NCI-H524 (cell line): ENCODE results near the gene CAMK2N1.
"Not testable (repeated sequence)": the region's sequence is repeated elsewhere in the genome, so short reads cannot be mapped to it uniquely, and the experiment has no call there.

Experiments
- DNase-seq, 2 experiments: peaks; one replicate each; lab custom pipeline; 2025; lab: John Stamatoyannopoulos, UW

Gene CAMK2N1

DNA sequence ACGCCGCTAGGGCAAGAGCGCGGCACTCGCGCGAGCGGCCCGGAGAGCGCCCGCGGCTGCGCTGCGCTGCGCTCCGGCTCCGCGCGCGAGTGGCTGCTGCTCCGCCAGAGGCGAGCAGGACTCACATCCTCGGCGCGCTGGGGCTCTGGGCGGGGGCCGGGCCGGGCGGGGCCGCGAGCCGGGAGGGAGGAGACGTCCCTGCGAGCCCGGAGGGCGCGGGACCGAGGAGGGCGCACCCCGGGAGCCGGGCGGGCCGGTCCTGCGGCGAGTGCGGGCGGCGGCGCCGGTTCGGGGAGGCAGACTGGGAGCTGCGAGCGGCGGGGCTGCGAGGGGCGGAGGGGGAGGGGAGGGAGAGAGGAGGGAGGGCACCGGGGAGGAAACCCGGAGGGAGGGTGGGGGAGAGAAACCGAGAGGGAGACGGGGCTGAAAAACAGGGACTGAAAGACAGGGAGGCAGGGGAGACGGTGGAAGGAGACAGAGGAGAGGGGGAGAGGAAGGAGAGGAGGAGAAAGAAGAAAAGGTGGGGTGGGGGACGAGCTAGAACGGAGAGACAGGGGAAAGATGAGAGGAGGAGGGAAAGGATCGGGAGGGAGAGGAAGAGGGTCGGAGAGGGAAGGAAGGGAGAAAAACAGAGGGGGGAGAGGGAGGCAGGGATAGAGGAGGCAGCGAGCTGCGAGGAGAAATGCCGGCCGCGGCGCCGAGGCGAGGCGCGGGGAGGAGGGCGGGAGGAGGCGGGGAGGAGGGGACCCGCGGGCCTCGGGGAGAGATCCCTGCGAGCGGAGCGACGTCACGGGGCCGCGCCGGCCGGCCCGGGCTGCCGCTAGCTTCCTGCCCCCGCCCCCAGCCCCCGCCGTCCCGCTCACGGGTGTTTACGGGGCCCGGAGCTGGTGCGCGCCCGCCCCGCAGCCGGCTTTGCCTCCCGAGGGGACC, at the start of gene CAMK2N1:
Gene CAMK2N1, minus strand, starts transcription at position 684 of the 930 bp plus-strand sequence. CDS start 831 bp downstream, outside the sequence.
- peak; percentile 42 for DNase-seq

GRCh38 chr1:20534659-20535417, 48.8 kb upstream of the CAMK2N1 start:
- DNase-seq, result no peak

DNA sequence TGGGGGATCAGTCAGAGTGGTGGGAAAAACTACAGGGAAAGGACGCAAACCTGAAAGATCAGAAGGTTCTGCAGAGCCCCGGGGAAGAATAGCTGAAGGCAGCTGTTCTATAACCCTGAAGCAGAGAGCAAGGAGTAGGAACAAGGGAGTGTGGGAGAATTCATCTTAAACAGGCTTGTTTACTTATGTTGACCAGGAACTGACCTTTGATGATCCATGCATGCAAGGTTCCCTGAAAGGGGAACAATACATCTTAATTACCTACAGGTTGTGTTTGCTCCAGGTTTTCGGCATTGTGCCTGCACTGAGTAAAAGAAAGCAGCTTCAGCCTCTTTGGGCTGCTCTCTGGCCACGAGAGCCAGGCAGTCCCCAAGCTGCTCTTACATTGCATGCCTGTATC, 47.6 kb upstream of the CAMK2N1 start:
- no peak for DNase-seq

GRCh38 chr1:20530901-20531300, 44.9 kb upstream of the CAMK2N1 start:
- DNase-seq, result no peak

GRCh38 chr1:20530306-20530705, 44.3 kb upstream of the CAMK2N1 start:
- DNase-seq, result no peak

DNA sequence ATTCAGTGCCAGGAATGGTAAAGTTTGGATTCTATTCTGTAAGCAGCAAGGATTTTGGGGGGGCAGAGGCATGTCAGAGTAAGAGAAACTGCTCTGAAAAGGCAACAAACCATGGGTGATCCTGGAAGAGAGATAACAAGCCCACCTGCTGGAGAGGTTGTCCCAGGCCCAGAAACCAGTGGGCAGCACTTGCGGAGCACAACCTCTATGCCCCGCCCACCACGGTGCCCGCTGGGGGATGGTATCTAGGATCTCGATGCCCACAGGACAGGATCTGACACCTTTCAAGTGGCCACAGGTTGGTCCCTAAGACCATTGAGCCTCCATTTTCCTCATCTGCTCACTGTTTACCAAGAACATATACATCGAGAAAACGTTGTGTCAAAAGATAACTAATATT, 42.2 kb upstream of the CAMK2N1 start:
- DNase-seq, result no peak

DNA sequence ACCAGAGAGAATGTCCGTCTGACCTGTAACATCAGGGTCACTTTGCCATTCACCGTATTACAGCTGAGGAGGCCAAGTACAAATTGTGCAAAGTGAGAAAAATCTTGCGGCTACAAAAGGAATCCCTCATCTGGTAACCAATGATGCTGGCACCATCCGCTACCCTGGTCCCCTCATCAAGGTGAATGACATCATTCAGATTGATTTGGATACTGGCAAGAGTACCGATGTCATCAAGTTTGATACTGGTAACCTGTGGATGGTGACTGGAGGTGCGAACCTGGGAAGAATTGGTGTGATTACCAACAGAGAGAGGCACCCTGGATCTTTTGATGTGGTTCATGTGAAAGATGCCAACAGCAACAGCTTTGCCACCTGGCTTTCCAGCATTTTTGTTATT, 40.3 kb upstream of the CAMK2N1 start:
- DNase-seq, result no peak

DNA sequence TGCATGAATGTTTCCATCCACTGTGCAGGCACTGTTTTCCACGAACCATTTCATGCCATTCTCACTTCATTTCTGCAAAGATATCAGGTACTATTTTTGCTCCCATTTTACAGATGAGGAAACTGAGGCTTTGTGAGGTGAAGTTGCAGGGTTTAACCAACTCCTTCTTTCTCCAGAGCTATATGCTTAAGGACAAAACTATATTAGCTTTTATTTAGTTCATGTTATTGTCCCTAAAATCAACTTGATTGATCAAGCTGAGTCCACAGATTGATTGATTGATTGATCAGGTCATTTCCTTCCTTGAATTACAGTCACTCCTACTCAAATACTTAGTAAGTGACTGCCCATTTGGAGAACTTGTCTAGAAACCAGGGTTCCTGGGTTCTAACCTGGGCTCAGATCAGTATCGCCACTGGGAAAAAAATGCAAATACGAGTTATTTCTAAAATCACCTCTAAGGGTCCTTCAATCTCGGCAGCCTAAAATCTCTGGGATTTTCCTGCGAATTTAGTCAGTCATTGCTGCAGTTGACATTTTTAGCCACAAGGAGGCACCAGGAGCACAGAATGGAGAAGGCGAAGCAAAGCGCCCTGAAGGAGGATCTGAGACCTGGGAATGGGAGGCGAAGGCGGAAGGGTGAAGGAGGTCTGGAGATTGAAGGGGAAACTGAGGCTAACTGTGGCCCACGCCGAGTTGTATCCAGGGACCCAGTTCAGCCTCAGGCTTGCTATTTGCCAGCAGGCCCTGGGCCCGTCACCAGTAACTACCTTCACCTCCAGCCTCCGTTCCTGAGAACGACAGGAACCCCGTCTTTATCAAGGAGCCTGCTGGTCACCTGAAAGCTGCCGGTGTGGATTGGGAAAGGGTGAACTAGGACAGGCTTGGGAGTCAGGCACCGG, 36.2 kb upstream of the CAMK2N1 start:
- DNase-seq, result peak; percentile 80 to 81

DNA sequence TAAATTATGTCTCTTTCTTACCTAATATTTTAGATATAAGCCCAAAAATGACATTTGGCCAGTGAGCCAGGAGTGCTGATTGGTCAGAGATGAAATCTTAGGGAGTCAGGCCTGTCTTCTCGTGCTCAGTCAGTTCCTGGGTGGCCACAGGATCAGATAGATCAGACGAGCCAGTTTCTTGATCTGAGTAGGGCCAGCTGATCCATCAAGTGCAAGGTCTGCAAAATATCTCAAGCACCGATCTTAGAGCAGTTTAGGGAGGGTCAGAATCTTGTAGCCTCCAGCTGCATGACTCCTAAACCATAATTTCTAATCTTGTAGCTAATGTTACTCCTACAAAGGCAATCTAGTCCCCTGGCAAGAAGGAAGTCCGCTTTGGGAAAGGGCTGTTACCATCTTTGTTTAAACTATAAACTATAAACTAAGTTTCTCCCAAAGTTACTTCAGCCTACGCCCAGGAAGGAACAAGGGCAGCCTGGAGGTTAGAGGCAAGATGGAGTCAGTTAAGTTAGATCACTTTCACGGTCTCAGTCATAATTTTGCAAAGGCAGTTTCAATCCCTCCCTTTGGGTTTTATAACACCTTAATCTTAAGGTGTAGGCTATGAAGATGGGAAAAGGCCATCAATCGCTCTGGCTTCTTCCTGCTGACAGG, 33.7 kb upstream of the CAMK2N1 start:
- DNase-seq, result not testable (repeated sequence)

DNA sequence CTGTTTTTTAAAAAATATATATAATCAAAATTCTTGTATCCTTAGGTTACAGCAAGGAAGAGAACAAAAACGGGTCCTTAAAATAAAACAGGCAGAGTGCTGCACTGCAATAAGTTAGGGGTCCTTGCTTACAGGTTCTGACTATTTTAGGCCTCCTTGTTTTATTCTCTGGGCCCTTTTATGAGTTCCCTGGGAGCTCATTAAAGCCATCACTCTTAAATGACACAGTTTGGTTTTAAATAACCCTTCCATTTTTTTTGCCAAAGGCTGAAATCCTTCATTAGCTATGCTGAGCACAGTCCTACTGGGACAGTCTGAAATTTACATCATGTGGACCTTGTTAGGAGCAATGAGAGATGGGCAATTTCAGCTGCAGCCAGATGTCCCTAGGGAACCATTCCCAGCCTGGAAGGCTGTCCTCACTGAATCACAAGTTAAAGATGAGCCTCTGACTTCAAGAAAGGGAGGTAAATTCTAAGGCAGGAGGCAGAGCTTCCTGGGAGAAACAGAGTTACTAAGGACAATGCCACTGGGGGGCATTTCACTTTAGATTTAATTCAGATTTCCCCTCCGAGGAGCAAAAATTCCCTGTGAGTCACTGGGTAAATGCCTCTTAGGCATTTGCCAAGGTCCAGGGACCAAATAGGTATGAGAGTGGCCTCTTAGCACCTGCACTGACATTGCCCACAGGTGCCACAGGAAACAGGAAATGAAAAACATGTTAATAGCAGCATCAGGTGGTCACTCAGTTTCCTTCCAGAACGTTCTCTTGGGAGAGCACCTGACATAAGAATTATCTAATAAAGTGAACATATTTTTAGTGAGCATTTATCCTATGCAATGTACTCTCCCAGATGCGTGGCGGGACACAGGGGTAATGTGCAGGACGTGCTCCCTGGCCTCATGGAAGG, 25.8 kb upstream of the CAMK2N1 start:
- DNase-seq, result no peak

DNA sequence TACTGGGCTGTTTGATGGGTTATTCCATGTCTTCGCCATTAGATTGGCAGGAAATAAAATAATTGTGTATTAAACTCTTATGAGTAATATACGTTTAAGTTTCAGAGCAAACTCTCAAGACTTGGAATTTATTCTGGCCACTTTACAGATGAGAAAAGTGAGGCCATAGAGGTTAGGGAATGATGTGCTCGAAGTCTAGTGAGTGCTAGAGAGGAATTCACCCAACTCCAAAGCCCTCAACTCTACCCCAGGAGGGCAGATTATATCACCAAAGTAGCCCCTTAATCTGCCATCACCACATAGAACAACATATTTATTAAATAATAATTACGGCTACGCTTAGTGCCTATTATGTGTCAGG, 22.4 kb upstream of the CAMK2N1 start:
- no peak for DNase-seq

DNA sequence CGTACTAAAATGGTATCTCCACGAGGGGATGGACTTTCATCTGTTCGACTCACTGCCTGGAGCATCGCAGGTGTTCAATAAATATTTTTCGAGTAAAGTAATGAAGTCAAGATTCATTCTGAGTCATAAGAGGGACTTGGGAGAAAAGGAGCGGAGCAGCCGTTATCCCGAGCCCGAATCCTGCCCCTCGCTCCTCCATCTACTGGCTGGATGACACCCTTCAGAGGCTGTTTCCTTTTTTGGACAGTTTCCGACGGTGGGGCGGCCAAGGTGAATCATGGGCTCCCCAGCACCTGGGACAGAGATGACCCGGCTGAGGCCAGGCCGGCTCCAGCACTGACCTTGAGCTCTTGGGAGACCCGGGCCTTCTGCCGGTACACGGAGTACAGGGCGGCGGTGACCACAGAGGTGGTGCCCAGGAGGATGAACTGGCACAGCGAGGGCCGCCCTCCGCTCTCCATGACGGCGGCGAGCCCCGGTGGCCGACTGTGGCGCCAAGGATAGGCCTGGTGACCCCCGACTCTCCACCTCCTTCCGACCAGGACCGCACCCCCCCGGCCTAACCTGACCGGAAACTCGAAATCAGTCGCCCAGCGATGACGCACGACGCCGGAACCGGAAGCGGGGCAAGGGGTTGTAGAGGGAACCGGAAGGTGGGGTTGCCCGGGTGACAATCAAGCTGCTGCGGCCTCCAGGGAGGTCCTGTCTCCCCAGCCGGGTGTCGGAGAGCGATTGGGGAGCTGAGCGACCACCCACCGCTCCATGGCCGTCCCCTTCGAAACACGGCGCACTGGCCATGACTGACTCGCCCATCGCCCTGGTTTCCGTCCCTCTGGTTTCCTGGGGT, 21.8 kb upstream of the CAMK2N1 start, which contains the start of gene MUL1:
Gene MUL1, minus strand, starts transcription at position 588 of the 847 bp plus-strand sequence. Its CDS starts 127 bp downstream, at position 461.
- peak; percentile 30 to 77 for DNase-seq

- peak; percentile 20 to 21 for DNase-seq
These were observed 21.2 kb upstream of the CAMK2N1 start for GRCh38 chr1:20507248-20507563.

GRCh38 chr1:20505488-20505887, 19.5 kb upstream of the CAMK2N1 start:
- DNase-seq, result no peak

- DNase-seq, result no peak
These were observed 14.7 kb upstream of the CAMK2N1 start for GRCh38 chr1:20500716-20501115.

DNA sequence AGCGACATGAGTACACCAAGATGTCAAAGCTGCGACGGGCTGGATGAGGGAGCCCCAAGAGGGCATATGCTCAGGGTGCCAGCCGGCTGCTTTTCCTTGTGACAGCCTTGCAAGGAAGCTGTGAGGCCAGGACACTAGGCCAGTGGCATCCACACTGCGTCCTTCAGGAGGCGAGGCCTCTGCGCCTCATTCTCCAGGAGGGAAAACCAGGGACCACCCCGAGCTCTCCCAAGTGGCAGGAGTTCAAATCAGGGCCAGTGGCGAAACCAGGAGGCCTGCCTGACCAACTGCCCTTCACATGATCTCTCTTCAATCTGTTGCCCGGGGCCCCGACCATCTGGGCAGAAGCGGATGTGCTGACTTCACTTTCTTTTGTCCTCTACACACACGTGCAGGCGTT, 13.7 kb upstream of the CAMK2N1 start:
- DNase-seq, result no peak

GRCh38 chr1:20499105-20499504, 13.1 kb upstream of the CAMK2N1 start:
- DNase-seq, result no peak

GRCh38 chr1:20498116-20498515, 12.1 kb upstream of the CAMK2N1 start:
- DNase-seq, result no peak

DNA sequence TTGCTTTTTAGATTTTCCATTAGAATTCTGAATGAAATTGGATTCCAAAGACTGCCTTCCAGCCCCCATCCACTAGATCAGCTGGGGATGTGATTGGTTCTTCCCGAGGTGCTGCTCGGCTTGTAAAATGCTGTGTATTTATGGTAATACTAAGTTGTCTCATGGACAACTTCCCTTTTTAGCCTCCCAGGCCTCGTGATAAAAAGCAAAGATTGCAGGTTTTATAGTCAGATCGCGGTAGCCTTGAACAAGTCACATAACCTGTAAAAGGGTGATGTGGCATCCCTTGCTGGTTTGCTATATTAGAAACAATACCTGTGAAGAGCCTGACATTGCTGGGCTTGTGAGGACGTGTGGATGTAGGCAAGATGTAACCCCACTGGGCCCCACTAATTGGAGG, 11.5 kb upstream of the CAMK2N1 start:
- no peak for DNase-seq
